H1 (cell line): ENCODE measurements around the gene TXNDC8.

ENCODE experiments used
- ATF3 ChIP-seq: IDR thresholded peaks from 2 replicates; pipeline ENCODE4 v1.6.1; 2011; ENCODE audit warnings: low read depth, mild to moderate bottlenecking, low read length; ENCODE audit not compliant: insufficient read depth
- CREB1 ChIP-seq: IDR thresholded peaks from 2 replicates; pipeline ENCODE4 v1.6.1; 2012; ENCODE audit warnings: inconsistent platforms
- CTCF ChIP-seq, 3 experiments: IDR thresholded peaks; 1 replicate in 2 of 3; 2 replicates in 1 of 3; pipeline versions ENCODE4 v1.5.1 to v1.6.1; 2011; ENCODE audit warnings: low read length in 3 of 3, mild to moderate bottlenecking in 3 of 3, inconsistent platforms in 2 of 3, low read depth in 1 of 3, moderate library complexity in 1 of 3; ENCODE audit not compliant: insufficient read depth in 1 of 3; ENCODE audit errors: control extremely low read depth in 1 of 3
- GABPA ChIP-seq: IDR thresholded peaks from 2 replicates; pipeline ENCODE4 v1.6.1; 2011; ENCODE audit warnings: mild to moderate bottlenecking, low read length, moderate library complexity, borderline replicate concordance; ENCODE audit not compliant: insufficient read depth
- MAX ChIP-seq: IDR thresholded peaks from 2 replicates; pipeline ENCODE4 v1.6.1; 2012; ENCODE audit warnings: inconsistent platforms
- POLR2A ChIP-seq, 2 experiments: IDR thresholded peaks; 1 replicate in 1 of 2; 2 replicates in 1 of 2; pipeline ENCODE4 v1.6.1; 2011; ENCODE audit warnings: low read depth in 2 of 2, low read length in 2 of 2, mild to moderate bottlenecking in 2 of 2; ENCODE audit errors: control extremely low read depth in 1 of 2
- SP1 ChIP-seq: IDR thresholded peaks from 2 replicates; pipeline ENCODE4 v1.6.1; 2011; ENCODE audit warnings: low read depth, low read length
- USF2 ChIP-seq: IDR thresholded peaks from 2 replicates; pipeline ENCODE4 v1.6.1; 2011; ENCODE audit warnings: low read length, improper control_type of control experiment
- ZNF274 ChIP-seq: IDR thresholded peaks from 2 replicates; pipeline ENCODE4 v1.7.0; 2012; ENCODE audit warnings: low read length, borderline replicate concordance; ENCODE audit errors: extremely low read depth

GRCh38 chr9:110327716-110328115, 9.9 kb downstream of the TXNDC8 start:
- TF ChIP-seq SP1 = no peak
- no peak for TF ChIP-seq CREB1
- no peak for TF ChIP-seq CTCF (IDR thresholded peaks at IDR 0.05; ENCODE audit: control extremely low read depth in 1 of 3, insufficient read depth in 1 of 3, low read depth in 1 of 3, low read length in 3 of 3)
- no peak for TF ChIP-seq ZNF274
- no peak for TF ChIP-seq ATF3
- no peak for TF ChIP-seq POLR2A (IDR thresholded peaks at IDR 0.05; ENCODE audit: control extremely low read depth in 1 of 2, low read depth in 2 of 2, low read length in 2 of 2)
- no peak for TF ChIP-seq GABPA
- TF ChIP-seq USF2 = no peak
- no peak for TF ChIP-seq MAX
